ENCODE measurements around the gene NPTXR.

NPTXR gene

DNA sequence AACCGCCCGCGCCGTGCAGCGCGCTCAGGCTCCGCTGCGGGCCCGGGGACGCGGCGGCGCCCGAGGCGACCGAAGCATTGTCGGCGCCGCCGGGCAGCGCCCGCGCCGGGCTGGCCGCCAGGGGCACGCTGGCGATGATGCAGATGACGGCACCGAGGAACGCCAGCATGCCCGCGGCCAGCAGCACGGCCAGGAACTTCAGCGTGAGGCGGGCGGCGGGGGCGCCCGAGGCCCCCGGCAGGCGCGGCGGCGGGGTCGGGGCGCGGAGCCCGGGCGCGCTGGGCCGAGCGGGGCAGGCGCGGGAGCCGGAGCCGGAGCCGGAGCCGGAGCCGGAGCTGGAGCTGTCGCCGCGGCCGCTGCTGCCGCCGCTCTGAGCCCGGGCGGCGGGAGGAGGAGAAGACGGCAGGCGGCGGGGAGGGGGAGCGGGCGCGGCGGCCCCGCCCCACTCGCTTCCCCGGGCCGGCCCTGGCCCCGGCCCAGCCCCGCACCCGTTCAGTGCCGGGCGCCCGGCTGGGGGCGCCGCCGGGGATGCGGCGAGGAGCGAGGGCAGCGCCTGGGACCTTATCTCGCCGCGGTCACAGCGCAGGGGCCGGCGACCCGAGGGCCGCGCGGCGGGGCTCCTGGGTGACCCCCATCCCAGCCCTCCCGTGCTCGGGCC lies at the start of gene NPTXR:
Gene NPTXR (minus strand): TSS at position 372 of the 658 bp plus-strand sequence.
- no peak for DNase-seq

DNA sequence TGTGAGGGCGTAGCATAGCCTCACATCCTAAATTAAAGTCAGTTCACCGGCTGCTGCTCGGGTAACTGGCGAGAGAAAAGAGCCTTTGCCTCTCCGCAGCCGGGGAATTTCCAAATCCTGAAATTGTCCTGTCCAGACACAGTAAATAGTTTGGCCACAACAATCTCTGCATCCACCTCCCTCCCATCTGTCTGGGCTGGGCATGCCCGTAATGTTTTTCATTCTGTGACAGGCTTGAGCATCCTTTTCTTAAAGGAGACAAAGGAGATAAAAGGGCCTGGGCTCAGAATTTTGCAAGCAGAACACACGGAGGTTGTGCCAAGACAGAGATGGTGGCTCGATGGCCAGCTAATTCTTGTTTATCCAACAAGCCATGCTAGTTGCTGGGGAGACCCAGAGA lies 47.4 kb upstream of the NPTXR start:
- no peak for DNase-seq

DNA sequence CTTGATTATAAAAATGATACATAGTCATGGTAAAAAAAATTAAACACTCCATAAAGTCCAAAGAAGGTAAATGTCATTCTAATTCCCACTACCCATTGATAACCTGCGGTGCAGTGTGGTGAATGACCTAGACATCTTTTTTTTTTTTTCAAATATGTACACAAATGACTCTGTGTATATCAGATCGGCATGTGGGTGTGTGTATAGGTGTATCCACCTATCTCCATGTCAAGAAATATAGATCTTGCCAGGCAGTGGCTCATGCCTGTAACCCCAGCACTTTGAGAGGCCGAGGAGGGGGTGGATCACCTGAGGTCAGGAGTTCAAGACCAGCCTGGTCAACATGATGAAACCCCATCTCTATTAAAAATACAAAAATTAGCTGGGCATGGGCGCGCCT lies 46.5 kb upstream of the NPTXR start:
- DNase-seq = no peak

DNA sequence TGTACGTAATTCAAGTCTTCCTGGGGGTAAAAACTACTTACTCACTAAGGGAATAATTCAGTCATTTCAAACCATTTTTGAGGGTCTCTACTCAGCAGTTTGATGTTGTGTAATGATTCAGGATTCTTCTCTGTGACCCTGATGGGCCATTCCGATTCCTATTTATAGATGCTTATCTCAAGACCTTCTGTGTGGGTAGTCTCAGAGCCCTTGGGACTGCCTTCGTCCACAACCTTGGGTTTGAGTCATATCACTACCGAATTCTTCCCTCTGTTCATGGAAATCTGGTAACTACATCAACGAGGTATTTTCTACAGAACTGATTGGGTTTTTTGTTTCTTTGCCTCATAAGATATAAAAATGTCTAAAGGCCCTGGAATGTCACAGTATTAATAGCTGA lies 42.5 kb upstream of the NPTXR start:
- no peak for DNase-seq

DNA sequence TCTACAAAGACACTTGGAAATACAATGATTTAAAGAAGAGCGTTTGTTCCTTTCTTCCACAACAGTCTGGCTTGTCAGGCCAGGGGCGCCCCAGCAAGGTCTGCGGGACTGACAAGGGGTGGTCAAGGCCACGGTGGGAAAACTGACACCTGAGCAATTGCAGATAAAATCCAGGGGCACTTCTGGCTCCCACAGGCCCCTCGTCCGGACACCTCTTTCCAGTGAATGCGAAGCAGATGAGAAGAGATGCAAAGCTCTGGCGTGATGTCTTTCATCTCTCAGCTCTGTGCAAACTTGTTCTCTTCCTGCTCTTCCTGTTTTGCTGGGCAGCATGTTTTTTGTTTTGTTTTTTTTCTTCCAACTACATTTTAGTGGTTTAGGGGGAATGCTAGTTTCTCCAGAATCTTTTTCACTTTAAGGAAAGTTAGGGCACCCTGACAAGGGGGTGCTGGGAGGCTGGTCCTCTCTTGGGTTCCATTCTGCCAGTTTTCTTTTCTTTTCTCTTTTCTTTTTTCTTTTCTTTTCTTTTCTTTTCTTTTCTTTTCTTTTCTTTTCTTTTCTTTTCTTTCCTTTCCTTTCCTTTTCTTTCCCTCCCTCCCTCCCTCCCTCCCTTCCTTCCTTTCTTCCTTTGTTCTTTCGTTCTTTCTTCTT lies 39.3 kb upstream of the NPTXR start:
- no peak for DNase-seq

DNA sequence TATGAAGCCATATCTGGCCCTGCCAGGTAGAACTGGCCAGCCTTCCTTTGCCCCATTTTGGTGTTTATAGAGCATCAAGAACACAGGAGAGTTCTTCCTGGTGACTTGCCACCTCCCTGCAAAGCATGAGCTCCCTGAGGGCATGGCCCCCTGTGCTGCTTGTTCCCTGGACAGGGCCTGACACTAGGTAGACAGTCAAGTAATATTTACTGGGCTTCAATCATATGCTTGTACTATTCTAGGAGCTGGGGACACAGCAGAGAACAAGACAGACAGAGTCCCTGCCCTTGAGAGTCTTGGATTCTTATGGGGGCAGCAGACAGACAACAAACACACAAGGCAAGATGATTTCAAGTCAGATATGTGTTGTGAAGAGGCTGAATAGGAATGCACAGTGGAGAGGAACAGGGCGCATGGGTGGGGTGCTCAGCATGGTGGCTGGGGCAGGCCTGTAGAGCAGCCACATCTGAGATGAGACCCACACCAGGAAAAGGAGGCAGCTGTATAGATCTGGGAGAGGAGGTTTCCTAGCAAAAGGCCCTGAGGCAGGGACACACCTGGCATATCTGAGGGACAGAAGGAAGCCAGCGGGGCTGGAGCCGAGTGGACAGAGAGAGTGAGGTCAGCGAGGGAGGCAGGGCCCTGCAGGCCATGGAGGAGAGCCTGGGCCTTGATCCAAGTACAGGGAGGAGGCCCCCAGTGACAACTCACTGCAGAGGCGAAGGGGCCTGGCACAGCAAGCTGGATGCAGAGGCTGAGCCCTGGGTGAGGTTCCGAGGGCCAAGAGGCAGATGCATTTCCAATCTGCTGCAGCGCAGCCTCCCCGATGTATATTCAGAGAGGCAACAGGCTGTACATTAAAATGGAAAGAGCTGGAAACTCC lies 38.4 kb upstream of the NPTXR start:
- no peak for DNase-seq

DNA sequence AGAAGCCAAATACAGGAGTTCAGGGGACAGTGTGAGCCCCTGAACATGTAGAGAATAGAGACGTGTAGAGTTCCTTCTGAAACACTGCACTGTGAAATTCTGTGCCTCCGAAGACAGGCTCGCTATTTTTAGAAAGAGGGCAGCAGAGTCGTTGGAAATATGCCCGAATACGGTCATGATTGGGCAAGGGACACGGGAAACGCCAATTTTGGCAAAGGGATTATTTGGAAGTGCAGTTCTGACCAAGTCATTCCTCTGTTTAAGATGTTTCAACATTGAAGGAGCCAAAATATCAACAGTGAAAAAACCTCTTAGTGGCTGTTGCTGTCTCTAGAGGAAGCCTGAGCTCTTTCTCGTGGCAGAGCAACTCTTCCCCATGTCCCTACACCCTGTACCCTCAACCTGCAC lies 37.6 kb upstream of the NPTXR start:
- peak; percentile 67 for DNase-seq

DNA sequence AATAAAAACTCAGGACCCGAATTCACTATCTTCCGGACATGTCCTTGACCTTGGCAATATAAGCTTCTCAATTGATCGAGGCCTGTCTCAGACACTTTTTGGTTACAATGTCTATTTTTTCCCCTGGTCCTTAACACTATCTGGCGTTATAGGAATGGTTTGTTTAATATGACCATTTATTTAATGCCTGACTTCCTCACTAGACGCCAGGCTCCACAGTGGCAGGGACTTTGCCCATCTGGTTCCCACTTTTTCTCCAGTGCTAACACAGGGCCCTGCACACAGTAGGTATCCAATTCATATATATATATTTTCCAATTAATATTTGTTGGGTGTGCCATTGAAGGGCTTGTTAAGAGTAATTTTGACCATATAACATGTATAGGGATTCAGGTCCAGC lies 36.1 kb upstream of the NPTXR start:
- DNase-seq = no peak

DNA sequence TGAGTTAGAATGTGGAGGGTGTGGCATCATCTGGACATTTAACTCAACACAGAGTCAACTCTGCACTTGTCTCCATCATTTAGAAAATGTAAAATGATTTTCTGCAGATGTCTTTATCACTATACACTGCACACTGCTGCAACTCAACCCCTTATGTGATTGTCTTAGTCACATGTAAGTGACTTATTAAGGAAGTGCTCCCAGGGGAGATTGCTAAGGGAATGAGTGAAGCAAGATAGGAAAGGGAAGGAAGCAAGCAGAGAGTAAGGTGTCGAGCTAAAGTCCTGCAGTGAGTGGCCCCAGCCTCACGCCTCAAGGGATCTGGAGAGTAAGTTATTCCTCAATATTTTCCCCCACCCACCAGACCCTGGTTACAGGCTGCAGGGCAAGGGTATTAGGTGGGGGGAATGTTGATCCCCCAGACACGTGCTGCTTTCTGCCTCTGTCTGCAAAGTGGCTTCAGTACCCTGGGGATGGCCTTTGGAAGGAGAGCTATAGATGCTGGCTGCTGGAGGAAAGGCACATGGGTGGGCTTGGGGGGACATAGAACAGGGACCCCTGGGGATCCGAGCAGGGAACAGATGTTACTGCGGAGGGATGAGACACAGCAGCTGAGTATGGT lies 35.4 kb upstream of the NPTXR start:
- DNase-seq = peak; percentile 43

DNA sequence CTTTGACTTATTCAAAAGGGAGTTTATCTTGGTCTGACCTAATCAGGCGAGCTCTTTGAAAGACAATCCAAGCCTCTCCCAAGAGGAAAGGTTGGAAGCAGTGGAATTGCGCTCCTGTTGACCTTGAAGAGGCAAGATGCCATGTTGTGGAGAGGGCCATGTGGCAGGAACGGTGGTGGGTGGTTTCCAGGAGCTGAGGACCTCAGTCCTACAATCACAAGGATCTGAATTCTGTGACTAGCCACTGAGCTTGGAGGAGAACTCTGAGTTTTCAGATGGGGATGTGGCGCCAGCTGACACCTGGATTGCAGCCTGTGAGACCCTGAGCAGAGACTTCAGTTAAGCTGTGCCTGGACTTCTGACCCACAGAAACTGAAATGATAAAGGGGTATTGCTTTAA lies 34.2 kb upstream of the NPTXR start:
- DNase-seq = no peak

DNA sequence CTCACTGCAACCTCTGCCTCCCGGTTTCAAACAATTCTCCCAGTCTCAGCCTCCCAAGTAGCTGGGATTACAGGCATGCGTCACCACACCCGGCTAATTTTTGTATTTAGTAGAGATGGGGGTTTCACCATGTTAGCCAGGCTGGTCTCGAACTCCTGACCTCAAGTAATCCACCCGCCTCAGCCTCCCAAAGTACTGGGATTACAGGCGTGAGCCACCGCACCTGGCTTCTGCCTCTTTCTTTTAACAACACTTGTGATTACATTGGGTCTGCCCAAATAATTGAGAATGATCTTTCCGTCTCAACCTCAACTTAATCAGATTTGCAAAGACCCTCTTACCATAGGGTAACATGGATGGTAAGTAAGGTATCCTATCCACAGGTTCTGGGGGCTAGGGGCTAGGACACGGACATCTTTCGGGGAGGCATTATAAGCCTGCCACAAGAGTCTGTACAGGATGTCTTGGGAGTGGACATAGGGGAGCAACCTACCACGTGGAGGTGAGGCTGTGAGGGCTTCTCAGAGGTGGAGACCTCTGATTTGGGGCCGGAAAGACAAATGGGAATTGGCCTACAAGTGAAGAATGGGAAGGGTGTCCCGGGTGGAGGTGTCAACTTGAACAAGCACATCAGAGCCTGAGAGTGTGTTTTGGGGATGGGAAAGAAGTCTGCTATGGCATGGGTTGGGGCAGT lies 30.8 kb upstream of the NPTXR start:
- DNase-seq = no peak

DNA sequence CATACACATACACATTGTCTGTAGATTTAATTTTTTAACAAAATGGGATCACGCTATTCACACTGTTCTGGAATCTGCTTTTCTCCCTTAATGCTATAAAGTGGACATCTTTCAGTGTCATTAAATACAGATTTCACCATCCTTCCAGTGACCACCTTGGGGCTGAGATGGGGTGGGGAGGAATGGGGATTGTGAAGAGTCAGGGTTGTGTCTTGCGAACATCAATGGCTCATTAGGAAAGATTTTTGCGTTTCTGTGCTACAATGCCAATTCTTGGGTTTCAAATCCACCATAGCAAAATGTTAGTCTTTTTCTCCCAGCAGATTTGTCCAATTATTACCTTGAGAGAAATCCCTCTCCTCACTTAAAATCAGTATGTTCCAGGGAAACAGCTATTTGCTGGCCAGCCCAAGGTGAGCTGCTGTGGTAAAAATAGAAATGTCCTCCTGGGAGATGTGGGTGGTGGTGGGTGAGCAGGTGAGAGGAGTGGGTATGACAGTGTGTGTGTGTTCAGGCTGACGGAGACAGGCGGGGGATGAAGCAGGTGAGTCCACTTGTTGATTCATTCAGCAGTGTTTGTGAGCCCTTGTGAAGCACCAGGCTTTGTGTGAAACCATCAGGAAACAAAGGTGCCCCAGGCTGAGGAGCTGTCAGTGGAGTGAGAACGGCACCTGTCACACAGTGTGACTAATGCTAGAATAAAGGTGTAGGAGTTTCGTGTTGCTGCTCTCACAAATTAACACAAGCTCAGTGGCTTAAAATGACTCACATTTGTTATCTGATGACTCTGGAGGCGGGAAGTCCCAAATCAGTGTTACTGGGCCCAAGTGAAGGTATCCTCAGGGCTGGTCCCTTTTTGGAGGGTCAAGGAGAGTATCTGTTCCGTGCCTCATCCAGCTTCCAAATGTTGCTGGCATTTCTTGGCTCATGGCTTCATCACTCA lies 29.9 kb upstream of the NPTXR start:
- no peak for DNase-seq

DNA sequence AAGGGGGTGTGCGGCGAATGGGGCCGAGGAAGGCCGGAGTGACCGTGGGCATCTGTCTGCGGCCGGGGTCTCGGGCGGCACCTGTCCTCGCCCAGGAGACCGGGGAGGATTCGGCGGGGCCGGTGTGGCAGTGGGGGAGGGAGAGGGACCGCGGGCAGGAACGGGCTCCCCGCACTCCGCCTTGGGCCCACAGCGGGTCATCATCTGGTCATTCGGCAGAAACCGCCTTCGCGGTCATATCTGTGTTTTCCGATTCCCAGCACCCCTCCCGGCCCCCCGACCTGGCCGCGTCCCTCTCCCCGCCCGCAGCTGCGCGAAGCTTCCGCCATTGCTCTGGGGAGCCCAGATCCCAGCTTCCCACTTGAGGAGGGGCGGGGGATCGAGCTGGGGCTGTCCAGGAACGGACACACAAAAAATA lies 29.0 kb upstream of the NPTXR start:
- DNase-seq = no peak

DNA sequence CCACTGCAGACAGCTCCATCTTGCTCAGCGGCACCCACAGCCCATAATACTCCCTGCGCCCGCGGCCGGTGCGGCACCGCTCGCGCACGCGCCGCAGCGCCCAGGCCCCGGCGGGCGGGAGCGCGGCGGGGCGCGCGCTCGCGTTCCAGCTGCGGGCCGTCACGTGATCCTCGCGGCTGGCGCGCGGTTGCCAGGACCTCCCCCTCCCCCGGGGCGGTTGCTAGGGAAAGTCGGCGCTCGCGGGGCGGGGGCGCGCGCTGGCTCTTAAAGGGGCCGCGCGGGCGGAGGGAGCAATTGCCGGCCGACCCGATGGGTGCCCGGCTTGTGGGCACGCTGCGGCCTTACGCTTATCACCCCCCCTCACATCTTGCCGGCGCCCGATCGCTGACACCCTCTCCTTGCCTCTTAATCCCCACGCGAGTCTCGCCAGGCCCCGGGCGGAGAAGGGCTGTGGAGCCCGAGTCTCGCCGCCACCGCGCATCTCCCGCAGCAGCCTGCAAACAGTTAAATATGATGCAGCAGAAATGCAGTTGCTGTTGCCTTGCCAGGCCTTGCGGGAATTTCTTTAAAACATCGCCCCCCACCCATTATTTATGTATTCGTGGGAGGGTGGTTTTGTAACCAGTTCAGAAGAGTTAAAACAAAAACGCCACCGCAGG lies 28.5 kb upstream of the NPTXR start, which contains the start of gene CBX6:
Gene CBX6 (minus strand): TSS at position 45 of the 659 bp plus-strand sequence. CDS start 26 bp downstream, at position 19.
- DNase-seq = peak; percentile 82

DNA sequence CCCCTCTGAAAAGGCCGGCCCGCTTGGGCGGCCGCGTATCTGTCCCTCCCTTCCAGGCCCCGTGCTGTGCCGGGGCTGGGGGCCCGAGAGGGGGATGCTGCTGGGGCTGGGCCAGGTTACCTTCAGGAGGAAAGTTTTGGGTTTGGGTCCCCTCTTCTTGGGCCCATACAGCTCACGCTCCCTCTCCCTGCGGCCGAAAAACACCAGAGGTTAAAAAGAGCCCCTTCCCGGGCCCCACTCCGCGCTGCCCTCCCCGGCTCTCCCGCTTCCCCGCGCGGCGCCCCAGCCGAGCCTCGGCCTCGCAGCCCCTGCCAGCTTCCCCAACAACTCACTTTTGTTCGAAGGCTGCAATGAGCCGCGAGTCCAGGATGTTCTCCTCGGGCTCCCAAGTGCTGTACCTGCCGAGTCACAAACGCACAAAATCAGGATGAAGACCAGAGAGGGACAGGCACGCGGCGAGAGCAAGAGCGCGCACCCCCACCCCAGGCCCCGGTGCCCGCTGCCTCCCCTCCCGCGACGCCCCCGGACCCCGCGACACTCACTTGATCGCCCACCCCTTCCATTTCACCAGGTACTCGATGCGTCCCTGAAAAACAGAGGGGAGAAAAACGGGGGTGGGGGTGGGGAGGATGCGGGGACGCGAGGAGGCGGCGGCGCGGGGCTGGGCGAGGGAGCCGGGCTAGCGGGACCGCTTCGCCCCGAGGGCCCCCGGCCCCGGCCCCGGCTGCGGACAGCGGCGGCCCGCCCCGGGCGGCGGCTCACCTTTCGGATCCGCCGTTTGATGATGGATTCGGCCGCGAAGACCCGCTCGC lies 27.7 kb upstream of the NPTXR start:
- DNase-seq = no peak

DNA sequence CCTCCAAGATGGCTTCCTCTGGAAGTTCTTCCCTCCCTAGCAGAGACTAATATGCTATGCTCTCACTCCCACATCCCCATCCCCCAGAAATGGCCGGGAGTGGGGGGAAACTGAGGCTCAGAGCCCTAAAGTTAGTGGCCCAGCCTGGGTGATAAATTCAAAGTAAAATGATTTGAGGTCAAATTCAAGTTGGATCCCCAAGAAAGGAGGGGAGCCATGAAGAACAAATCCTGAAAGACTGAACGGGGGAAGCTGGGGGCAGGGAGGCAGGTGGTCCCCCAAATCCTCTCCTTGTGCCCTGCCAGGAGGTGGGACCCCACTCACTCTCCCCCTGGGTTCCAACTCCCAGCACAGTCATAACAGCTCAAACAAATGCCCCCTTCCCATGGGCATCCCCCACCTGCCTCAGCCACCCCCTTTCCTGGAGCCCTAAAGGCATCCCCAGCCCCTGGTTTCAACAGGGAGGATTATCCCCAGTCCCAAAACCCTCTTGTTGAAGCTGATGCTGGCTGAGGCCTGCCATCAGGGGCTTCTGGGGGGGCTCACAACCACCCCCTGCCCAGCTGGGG lies 27.0 kb upstream of the NPTXR start:
- DNase-seq = no peak

DNA sequence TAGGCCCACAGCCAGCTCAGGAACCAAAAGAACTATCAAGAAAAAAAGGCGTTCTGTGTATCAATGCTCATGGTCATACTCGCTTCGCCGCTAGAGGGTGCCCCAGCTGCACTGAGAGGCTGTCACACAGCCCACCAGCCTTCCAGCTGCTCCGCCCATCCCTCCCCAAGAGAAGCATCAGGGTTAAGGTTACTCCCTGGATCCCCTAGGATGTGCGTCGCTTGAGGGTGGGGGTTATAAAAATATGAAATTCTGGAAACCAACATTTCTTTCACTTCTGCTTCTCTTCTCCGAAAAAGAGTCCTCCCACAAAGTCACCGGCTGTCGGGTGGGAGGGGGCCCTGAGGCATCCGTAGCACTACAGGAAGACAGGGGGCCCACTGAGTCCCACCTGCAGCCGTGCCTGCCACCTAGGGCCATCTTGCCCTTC lies 26.5 kb upstream of the NPTXR start:
- DNase-seq = peak; percentile 98

DNA sequence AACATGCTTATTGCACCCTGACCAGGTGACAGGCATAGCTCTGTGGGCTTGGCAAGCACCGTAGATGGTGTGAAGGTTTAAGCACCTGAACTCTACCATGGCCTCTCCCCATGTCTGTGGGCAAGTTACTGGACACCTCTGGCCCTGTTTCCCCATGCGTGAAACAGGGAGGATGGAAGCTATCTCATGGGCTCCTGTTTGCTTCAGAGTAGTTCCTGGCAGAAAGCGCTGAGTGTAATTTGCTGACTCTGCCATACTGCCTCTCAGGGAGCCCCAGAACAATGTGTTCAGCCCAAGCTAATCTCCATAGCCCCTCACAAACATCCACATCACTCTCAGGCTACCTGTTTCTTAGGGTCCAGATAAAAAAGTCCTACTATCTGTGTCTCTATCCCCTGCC lies 25.8 kb upstream of the NPTXR start:
- DNase-seq = no peak

DNA sequence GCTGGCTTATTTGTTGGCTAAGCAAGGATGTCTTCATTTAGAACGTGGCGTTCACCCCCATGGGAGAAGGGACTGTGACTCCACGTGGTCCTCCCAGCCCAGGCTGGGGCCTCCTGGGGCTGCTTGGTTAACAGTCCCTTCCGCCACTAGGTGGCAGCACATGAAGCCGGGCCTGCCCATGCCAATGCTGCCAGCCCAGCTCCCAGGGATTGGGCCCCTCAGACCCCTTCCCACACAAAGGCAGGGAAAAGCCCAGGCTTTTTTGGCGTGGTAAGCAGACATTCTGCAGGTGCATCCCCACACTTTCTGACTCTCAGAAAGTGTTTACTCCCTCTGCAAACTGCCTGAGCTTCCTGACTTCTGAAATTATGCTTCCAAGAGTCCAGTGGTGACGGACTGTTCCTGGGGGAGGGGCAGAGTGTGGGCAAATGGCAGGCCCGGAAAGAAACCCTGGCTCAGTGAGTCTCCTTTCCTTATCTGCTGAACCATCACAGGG lies 25.1 kb upstream of the NPTXR start:
- peak; percentile 48 for DNase-seq
